H9 (cell line): Measurements from ENCODE around the gene ZNF296. TPM values are rescaled to one million over a fixed set of nuclear protein-coding genes. Genes with fewer than 3 reads are reported as not detected.

ENCODE experiments used
- DNase-seq: peaks from one replicate; pipeline ENCODE4 v3.0.0-alpha.2; 2017
- H2AFZ ChIP-seq: one replicate; pipeline ENCODE4 v1.6.1; 2013; ENCODE audit warnings: mild to moderate bottlenecking, low read length, control low read depth, moderate library complexity
- H2AK5ac ChIP-seq: 2 replicates; pipeline ENCODE4 v1.6.1; 2013; ENCODE audit warnings: low read length, control low read depth, mixed read lengths; ENCODE audit not compliant: insufficient read length
- H2BK120ac ChIP-seq: one replicate; pipeline ENCODE4 v1.6.1; 2013; ENCODE audit warnings: low read depth, mild to moderate bottlenecking, low read length, control low read depth, inconsistent platforms; ENCODE audit not compliant: poor library complexity, severe bottlenecking
- H2BK12ac ChIP-seq: 2 replicates; pipeline ENCODE4 v1.6.1; 2013; ENCODE audit warnings: low read length, control low read depth, mixed read lengths, low read depth; ENCODE audit not compliant: insufficient read length
- H2BK15ac ChIP-seq: 2 replicates; pipeline ENCODE4 v1.6.1; 2013; ENCODE audit warnings: low read depth, low read length, control low read depth
- H2BK20ac ChIP-seq: one replicate; pipeline ENCODE4 v1.6.1; 2013; ENCODE audit warnings: low read depth, mild to moderate bottlenecking, low read length, control low read depth, inconsistent platforms; ENCODE audit not compliant: poor library complexity, severe bottlenecking
- H2BK5ac ChIP-seq: 2 replicates; pipeline ENCODE4 v1.6.1; 2013; ENCODE audit warnings: low read length, control low read depth, mixed read lengths; ENCODE audit not compliant: insufficient read length
- H3K14ac ChIP-seq: 2 replicates; pipeline ENCODE4 v1.6.1; 2013; ENCODE audit warnings: low read length, control low read depth; ENCODE audit not compliant: insufficient read depth
- H3K18ac ChIP-seq: 2 replicates; pipeline ENCODE4 v1.6.1; 2013; ENCODE audit warnings: low read depth, mild to moderate bottlenecking, mixed read lengths, low read length, control low read depth; ENCODE audit not compliant: insufficient read length
- H3K23ac ChIP-seq: 2 replicates; pipeline ENCODE4 v1.6.1; 2013; ENCODE audit warnings: low read length, control low read depth, mixed read lengths, low read depth; ENCODE audit not compliant: insufficient read length
- H3K23me2 ChIP-seq: 2 replicates; pipeline ENCODE4 v1.6.1; 2013; ENCODE audit warnings: low read depth, mild to moderate bottlenecking, mixed read lengths, low read length, control low read depth; ENCODE audit not compliant: insufficient read length, poor library complexity, severe bottlenecking
- H3K27ac ChIP-seq: 2 replicates; pipeline ENCODE4 v1.5.1; 2013; ENCODE audit warnings: low read length, control low read depth, mixed read lengths, low read depth; ENCODE audit not compliant: insufficient read length
- H3K27me3 ChIP-seq: 2 replicates; pipeline ENCODE4 v1.6.1; 2013; ENCODE audit warnings: low read length, control low read depth, inconsistent platforms; ENCODE audit not compliant: insufficient read depth
- H3K4ac ChIP-seq: 2 replicates; pipeline ENCODE4 v1.6.1; 2013; ENCODE audit warnings: low read depth, mild to moderate bottlenecking, control low read depth, inconsistent platforms, low read length, moderate library complexity
- H3K4me1 ChIP-seq: 2 replicates; pipeline ENCODE4 v1.6.1; 2013; ENCODE audit warnings: low read length, control low read depth, inconsistent platforms; ENCODE audit not compliant: insufficient read depth
- H3K4me2 ChIP-seq: 2 replicates; pipeline ENCODE4 v1.6.1; 2013; ENCODE audit warnings: low read length, control low read depth, mixed read lengths; ENCODE audit not compliant: insufficient read length, insufficient read depth
- H3K56ac ChIP-seq: 2 replicates; pipeline ENCODE4 v1.6.1; 2013; ENCODE audit warnings: low read depth, mild to moderate bottlenecking, mixed read lengths, low read length, control low read depth; ENCODE audit not compliant: insufficient read length
- H3K79me1 ChIP-seq: 2 replicates; pipeline ENCODE4 v1.6.1; 2013; ENCODE audit warnings: low read depth, mild to moderate bottlenecking, moderate library complexity, low read length, control low read depth, inconsistent platforms; ENCODE audit not compliant: insufficient read depth, poor library complexity, severe bottlenecking
- H3K79me2 ChIP-seq: 2 replicates; pipeline ENCODE4 v1.6.1; 2013; ENCODE audit warnings: low read length, control low read depth, inconsistent platforms; ENCODE audit not compliant: insufficient read depth
- H3K9ac ChIP-seq: 2 replicates; pipeline ENCODE4 v1.6.1; 2013; ENCODE audit warnings: low read length, control low read depth, mixed read lengths; ENCODE audit not compliant: insufficient read length; ENCODE audit errors: extremely low read depth
- H3K9me3 ChIP-seq: one replicate; pipeline ENCODE4 v1.6.1; 2013; ENCODE audit warnings: low read depth, low read length, inconsistent platforms; ENCODE audit not compliant: control insufficient read depth
- H3T11ph ChIP-seq: one replicate; pipeline ENCODE4 v1.6.1; 2013; ENCODE audit warnings: mild to moderate bottlenecking, low read length, control low read depth, inconsistent platforms
- H4K20me1 ChIP-seq: one replicate; pipeline ENCODE4 v1.6.1; 2013; ENCODE audit not compliant: control insufficient read depth, insufficient read length, insufficient read depth
- H4K5ac ChIP-seq: 2 replicates; pipeline ENCODE4 v1.6.1; 2013; ENCODE audit warnings: low read depth, mild to moderate bottlenecking, mixed read lengths, low read length, control low read depth; ENCODE audit not compliant: insufficient read length
- H4K8ac ChIP-seq: replicated peaks from 2 replicates; pipeline ENCODE4 v1.6.1; 2013; ENCODE audit warnings: low read length, control low read depth, mixed read lengths, low read depth; ENCODE audit not compliant: insufficient read length
- H4K91ac ChIP-seq: 2 replicates; pipeline ENCODE4 v1.6.1; 2013; ENCODE audit warnings: low read depth, mild to moderate bottlenecking, moderate library complexity, mixed read lengths, low read length, control low read depth; ENCODE audit not compliant: insufficient read length
- H3K27ac Mint-ChIP-seq, 3 experiments: 2 replicates in 2 of 3; 3 replicates in 1 of 3; pipeline ENCODE4 v1.8.0; 2020 to 2021; ENCODE audit warnings: mixed read lengths in 3 of 3, mild to moderate bottlenecking in 1 of 3, moderate library complexity in 1 of 3
- H3K27me3 Mint-ChIP-seq: 2 replicates; pipeline ENCODE4 v1.8.0; 2021; ENCODE audit warnings: low read depth, mild to moderate bottlenecking, moderate library complexity, mixed read lengths
- H3K36me3 Mint-ChIP-seq, 3 experiments: 2 replicates in 2 of 3; 3 replicates in 1 of 3; pipeline ENCODE4 v1.8.0; 2020 to 2021; ENCODE audit warnings: low read depth in 3 of 3, mixed read lengths in 3 of 3; ENCODE audit not compliant: insufficient read depth in 1 of 3
- H3K4me1 Mint-ChIP-seq, 2 experiments: 2 replicates each; pipeline ENCODE4 v1.8.0; 2020; ENCODE audit warnings: mixed read lengths in 2 of 2
- H3K4me3 Mint-ChIP-seq, 2 experiments: 2 replicates in 1 of 2; 3 replicates in 1 of 2; pipeline ENCODE4 v1.8.0; 2020 to 2021; ENCODE audit warnings: mild to moderate bottlenecking in 2 of 2, mixed read lengths in 2 of 2, moderate library complexity in 1 of 2
- H3K9me3 Mint-ChIP-seq, 2 experiments: 2 replicates in 1 of 2; 3 replicates in 1 of 2; pipeline ENCODE4 v1.8.0; 2020; ENCODE audit warnings: mild to moderate bottlenecking in 2 of 2, mixed read lengths in 2 of 2, moderate library complexity in 1 of 2
- WGBS: extraction: QIAGEN DNeasy Blood & Tissue Kit; methylation state at CpG from one replicate; pipeline ENCODE4 v1.1.7; 2013; ENCODE audit warnings: missing lambda C conversion rate, low lambda C conversion rate, mixed read lengths; ENCODE audit not compliant: insufficient read length; ENCODE audit errors: extremely low coverage; 5-methylcytosine and 5-hydroxymethylcytosine counted together
- total RNA-seq: library from RNA; stranded (reverse); gene quantifications from 2 replicates; pipeline ENCODE4 v1.2.1, GENCODE V29; 2021
- TF ChIP-seq, protein P1 (sequence below): fragments of 200-600 bp; sonication (generic); conservative IDR thresholded peaks from 3 replicates; pipeline ENCODE4 v1.8.0; 2021; ENCODE audit warnings: antibody characterized with exemption, mild to moderate bottlenecking

ZNF296 gene
- total RNA-seq, 1 experiment from 2014 or later: 14.8 TPM

DNA sequence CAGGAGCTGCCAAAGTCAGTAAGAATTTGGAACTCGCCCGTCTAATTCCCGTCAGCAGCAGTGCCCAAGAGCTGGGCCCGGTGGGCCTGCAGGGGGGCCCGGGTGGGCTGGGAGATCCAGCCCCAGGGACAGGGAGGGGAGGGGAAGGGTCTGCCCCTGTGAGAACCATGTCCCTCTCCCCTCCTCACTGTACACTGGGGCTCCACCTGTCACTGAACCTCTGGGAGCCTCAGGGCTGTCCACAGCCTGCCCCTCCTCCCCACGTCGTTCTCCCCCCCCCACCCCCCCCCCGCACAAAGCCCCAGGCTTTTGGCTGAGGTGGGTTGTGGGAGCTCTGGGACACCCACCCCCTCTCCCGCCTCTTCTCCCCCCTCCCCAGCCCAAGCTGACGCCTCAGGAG lies 8.2 kb downstream of the ZNF296 start:
- Mint-ChIP-seq H3K4me3 (no peak overlapping the region), H3K4me1 (peaks cover 6 to 16% of the 10 kb centered on the region in 2 experiments), H3K36me3 (peaks cover 39 to 72% (median 62%) of the 10 kb centered on the region in 3 experiments), H3K27me3 (no peaks in the 10 kb centered on the region), H3K9me3 (no peaks in the 10 kb centered on the region), H3K27ac (no peak overlapping the region)
- no peaks in the 10 kb centered on the region for H3K23me2 ChIP-seq
- H4K91ac ChIP-seq: no peak overlapping the region
- no peaks in the 10 kb centered on the region for H3K4me1 ChIP-seq
- no peak overlapping the region for H2BK5ac ChIP-seq
- H3K9me3 ChIP-seq: no peaks in the 10 kb centered on the region
- H2AFZ ChIP-seq: no peak overlapping the region
- H4K20me1 ChIP-seq: no peaks in the 10 kb centered on the region
- TF ChIP-seq, protein P1, sequence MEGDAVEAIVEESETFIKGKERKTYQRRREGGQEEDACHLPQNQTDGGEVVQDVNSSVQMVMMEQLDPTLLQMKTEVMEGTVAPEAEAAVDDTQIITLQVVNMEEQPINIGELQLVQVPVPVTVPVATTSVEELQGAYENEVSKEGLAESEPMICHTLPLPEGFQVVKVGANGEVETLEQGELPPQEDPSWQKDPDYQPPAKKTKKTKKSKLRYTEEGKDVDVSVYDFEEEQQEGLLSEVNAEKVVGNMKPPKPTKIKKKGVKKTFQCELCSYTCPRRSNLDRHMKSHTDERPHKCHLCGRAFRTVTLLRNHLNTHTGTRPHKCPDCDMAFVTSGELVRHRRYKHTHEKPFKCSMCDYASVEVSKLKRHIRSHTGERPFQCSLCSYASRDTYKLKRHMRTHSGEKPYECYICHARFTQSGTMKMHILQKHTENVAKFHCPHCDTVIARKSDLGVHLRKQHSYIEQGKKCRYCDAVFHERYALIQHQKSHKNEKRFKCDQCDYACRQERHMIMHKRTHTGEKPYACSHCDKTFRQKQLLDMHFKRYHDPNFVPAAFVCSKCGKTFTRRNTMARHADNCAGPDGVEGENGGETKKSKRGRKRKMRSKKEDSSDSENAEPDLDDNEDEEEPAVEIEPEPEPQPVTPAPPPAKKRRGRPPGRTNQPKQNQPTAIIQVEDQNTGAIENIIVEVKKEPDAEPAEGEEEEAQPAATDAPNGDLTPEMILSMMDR: no peak
- no peak overlapping the region for H3T11ph ChIP-seq
- no peak overlapping the region for H3K4ac ChIP-seq
- H3K79me1 ChIP-seq: no peaks in the 10 kb centered on the region
- no peak overlapping the region for H3K4me2 ChIP-seq
- H2AK5ac ChIP-seq: no peak overlapping the region
- H3K56ac ChIP-seq: no peak overlapping the region
- no peak overlapping the region for H2BK120ac ChIP-seq
- no peak for DNase-seq
- H4K5ac ChIP-seq: no peak overlapping the region
- no peaks in the 10 kb centered on the region for H3K27me3 ChIP-seq
- H2BK20ac ChIP-seq: no peak overlapping the region
- H3K9ac ChIP-seq: no peak overlapping the region
- H3K23ac ChIP-seq: no peak overlapping the region
- H3K27ac ChIP-seq: no peak overlapping the region
- no peak overlapping the region for H2BK15ac ChIP-seq
- H3K18ac ChIP-seq: no peak overlapping the region
- no CpG with 5 or more reads among the region's 10 CpGs for WGBS
- no peaks in the 10 kb centered on the region for H3K79me2 ChIP-seq
- no peak overlapping the region for H2BK12ac ChIP-seq
- no peak overlapping the region for H4K8ac ChIP-seq
- H3K14ac ChIP-seq: no peak overlapping the region
